HepG2 (cell line): ENCODE data around the gene TTLL8.

ENCODE experiments used
- AHDC1 ChIP-seq: sonication (generic); formaldehyde crosslinking; IDR thresholded peaks from 2 replicates; pipeline ENCODE4 v1.5.1; 2020; ENCODE audit warnings: mild to moderate bottlenecking, missing genetic modification reagents, borderline replicate concordance
- CTCF ChIP-seq: sonication (generic); formaldehyde crosslinking; IDR thresholded peaks from 2 replicates; pipeline ENCODE4 v1.5.0; 2020; ENCODE audit warnings: mild to moderate bottlenecking, missing genetic modification reagents, moderate library complexity
- KAT2B ChIP-seq: fragments of 150-350 bp; IDR thresholded peaks from 2 replicates; pipeline ENCODE4 v1.6.1; 2014; ENCODE audit warnings: low read depth, low read length, borderline replicate concordance
- MXI1 ChIP-seq: IDR thresholded peaks from 3 replicates; pipeline ENCODE4 v1.6.1; 2012; ENCODE audit warnings: low read depth, low read length, inconsistent platforms, borderline replicate concordance
- PHF21A ChIP-seq: sonication (generic); formaldehyde crosslinking; IDR thresholded peaks from 2 replicates; pipeline ENCODE4 v1.5.0; 2020; ENCODE audit warnings: mild to moderate bottlenecking, missing genetic modification reagents
- POLR2A ChIP-seq, 2 experiments: IDR thresholded peaks; 2 replicates each; pipeline ENCODE4 v1.6.1; 2011; ENCODE audit warnings: low read depth in 2 of 2, low read length in 2 of 2, mild to moderate bottlenecking in 1 of 2, moderate library complexity in 1 of 2; ENCODE audit not compliant: insufficient read depth in 1 of 2
- RXRA ChIP-seq: sonication (generic); formaldehyde crosslinking; IDR thresholded peaks from 2 replicates; pipeline ENCODE4 v1.5.1; 2020; ENCODE audit warnings: missing genetic modification reagents
- SIN3B ChIP-seq: fragments of 150-350 bp; IDR thresholded peaks from 2 replicates; pipeline ENCODE4 v1.6.1; 2014; ENCODE audit warnings: low read length
- TARDBP ChIP-seq: sonication (generic); formaldehyde crosslinking; IDR thresholded peaks from 2 replicates; pipeline ENCODE4 v1.8.0; 2022; ENCODE audit warnings: mild to moderate bottlenecking, missing genetic modification reagents
- ZNF687 ChIP-seq: sonication (generic); formaldehyde crosslinking; IDR thresholded peaks from 2 replicates; pipeline ENCODE4 v1.5.1; 2020; ENCODE audit warnings: mild to moderate bottlenecking, missing genetic modification reagents, moderate library complexity

GRCh38 chr22:50034126-50035081 is 23.7 kb downstream of the TTLL8 start:
- TF ChIP-seq POLR2A (IDR thresholded peaks at IDR 0.05; ENCODE audit: insufficient read depth in 1 of 2, low read depth in 2 of 2, low read length in 2 of 2) (no peak), TARDBP (CRISPR knock-in tag) (no peak), RXRA (CRISPR knock-in tag) (no peak), KAT2B (no peak), ZNF687 (CRISPR knock-in tag) (no peak), PHF21A (no peak), MXI1 (no peak), CTCF (CRISPR knock-in tag) (no peak), AHDC1 (CRISPR knock-in tag) (no peak), SIN3B (no peak)
